Measurements from ENCODE around the gene SLC25A23. TPM values are rescaled to one million over a fixed set of nuclear protein-coding genes. Genes with fewer than 3 reads are reported as not detected.
"Not testable (repeated sequence)": the region's sequence is repeated elsewhere in the genome, so short reads cannot be mapped to it uniquely, and the experiment has no call there.

Gene SLC25A23
- total RNA-seq, 1 donor from 2014 or later, result 44.9 TPM

DNA sequence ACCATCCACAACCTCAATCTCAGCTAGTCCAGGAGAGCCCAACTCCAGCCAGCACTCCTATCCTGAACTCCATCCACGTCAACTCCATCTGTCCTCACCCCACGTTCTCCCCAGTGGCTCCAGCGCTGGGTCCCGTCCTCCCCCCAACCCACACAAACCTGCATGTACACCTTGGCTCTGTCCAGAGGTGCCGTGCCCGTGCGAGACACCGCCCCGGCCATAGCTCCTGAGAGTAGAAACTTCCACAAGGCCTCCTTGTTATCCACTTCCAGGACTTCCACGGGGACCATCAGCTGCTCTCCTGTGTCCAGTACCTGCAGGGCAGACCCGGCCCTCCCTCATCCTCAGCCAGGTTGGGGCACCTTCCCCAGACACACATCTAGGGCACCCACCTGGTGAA, 27.7 kb downstream of the SLC25A23 start:
- Histone ChIP-seq H3K4me3 (no peak overlapping the region), H3K4me1 (no peaks in the 10 kb centered on the region), H3K36me3 (no peaks in the 10 kb centered on the region), H3K27me3 (ENCODE audit: low read depth) (no peaks in the 10 kb centered on the region), H3K9me3 (no peaks in the 10 kb centered on the region), H3K27ac (no peak overlapping the region)
- ATAC-seq (no peak), DNase-seq (no peak)
- intact Hi-C loops (cut with DNase I), result no loop called here
- TF ChIP-seq, protein P1, sequence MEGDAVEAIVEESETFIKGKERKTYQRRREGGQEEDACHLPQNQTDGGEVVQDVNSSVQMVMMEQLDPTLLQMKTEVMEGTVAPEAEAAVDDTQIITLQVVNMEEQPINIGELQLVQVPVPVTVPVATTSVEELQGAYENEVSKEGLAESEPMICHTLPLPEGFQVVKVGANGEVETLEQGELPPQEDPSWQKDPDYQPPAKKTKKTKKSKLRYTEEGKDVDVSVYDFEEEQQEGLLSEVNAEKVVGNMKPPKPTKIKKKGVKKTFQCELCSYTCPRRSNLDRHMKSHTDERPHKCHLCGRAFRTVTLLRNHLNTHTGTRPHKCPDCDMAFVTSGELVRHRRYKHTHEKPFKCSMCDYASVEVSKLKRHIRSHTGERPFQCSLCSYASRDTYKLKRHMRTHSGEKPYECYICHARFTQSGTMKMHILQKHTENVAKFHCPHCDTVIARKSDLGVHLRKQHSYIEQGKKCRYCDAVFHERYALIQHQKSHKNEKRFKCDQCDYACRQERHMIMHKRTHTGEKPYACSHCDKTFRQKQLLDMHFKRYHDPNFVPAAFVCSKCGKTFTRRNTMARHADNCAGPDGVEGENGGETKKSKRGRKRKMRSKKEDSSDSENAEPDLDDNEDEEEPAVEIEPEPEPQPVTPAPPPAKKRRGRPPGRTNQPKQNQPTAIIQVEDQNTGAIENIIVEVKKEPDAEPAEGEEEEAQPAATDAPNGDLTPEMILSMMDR (IDR thresholded peaks at IDR 0.05), result no peak

DNA sequence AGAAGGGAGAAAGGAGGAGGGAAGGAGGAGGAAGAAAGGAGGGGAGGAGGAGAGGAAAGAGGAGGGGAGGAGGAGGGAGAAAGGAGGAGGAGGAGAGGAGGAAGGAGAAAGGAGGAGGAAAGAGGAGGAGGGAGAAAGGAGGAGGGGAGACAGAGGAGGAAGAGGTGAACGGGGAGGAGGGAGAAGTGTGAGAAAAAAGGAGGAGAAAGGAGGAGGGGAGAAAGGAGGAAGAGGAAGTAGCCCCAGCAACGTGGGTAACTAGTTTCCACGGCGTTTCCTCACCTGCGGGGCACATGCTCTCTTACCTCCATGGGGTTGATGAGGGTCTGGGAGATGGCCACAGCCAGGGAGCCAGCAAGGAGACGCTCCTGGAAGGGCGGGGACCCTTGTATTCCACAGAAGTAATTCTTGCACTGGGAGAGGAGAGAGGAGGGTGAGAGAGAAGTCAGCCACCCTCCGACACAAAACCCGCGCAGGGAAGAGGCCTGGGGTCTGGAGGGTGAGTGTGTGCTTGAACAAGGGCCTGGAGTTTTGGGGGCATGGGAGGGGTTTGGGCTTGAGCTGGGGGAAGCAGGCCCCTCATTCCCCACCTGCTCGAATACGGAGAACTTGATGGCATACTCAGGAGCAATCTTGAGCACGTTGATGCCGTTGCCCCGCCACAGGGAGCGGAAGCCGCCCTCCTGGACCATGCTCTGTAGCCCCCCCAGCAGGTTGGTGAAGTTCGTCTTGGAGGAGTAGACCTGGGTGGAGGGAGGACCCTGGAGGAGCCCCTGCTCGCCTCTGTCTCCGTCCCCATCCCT, 30.0 kb downstream of the SLC25A23 start:
- TF ChIP-seq, protein P1 (IDR thresholded peaks at IDR 0.05), result no peak
- Histone ChIP-seq H3K27ac (no peak overlapping the region), H3K9me3 (no peaks in the 10 kb centered on the region), H3K4me3 (no peak overlapping the region), H3K36me3 (no peaks in the 10 kb centered on the region), H3K4me1 (no peaks in the 10 kb centered on the region), H3K27me3 (ENCODE audit: low read depth) (no peaks in the 10 kb centered on the region)
- DNase-seq (no peak), ATAC-seq (no peak)
- intact Hi-C loops (cut with DNase I), result no loop called here

DNA sequence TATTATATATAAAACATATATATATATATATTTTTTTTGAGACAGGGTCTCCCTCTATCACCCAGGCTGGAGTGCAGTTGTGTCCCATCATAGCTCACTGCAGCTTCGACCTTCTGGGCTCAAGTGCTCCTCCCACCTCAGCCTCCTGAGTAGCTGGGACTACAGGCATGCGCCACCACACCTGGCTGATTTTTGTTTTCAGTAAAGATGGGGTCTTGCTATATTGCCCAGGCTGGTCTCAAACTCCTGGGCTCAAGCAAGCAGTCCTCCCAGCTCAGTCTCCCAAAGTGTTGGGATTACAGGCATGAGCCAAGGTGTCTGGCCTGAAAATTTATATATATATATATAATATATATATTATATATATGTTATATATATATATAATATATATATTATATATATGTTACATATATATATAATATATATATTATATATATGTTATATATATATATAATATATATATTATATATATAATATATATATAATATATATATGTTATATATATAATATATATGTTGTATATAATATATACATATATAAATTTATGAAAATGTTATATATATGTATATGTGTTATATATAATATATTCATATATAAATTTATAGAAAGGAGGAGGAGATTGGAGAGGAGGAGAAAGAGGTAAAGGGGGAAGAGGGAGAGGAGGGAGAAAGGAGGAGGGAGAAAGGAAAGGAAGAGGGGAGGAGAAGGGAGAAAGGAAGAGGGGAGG, 30.7 kb downstream of the SLC25A23 start:
- intact Hi-C loops (cut with DNase I); H3K36me3 ChIP-seq; DNase-seq; H3K27ac ChIP-seq; ATAC-seq; H3K9me3 ChIP-seq; H3K4me3 ChIP-seq; H3K4me1 ChIP-seq; H3K27me3 ChIP-seq (ENCODE audit: low read depth): not testable (repeated sequence)

DNA sequence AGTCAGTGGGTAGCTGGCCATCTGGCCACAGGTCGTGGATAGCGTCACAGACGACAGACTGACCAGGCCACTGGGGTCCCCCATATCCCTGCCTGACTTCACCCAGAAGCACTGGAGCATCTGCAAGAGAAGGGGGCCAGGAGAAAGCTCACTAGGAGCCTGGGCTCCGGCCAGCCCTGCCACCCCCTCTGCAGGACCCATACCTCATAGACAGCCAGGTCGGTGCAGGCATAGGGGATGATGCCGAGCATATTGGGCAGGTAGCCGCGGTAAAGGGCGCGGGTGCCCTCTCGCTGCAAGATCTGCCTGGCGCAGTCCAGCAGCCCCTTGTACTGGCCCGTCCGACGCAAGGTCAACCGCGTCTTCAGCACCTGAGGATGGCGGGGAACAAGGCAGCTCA, 32.5 kb downstream of the SLC25A23 start:
- intact Hi-C loops (cut with DNase I), result no loop called here
- TF ChIP-seq, protein P1 (IDR thresholded peaks at IDR 0.05), result no peak
- H3K9me3 ChIP-seq, result no peaks in the 10 kb centered on the region
- peaks cover under 1% of the 10 kb centered on the region for H3K36me3 ChIP-seq
- H3K4me1 ChIP-seq, result peaks cover 17% of the 10 kb centered on the region
- DNase-seq (no peak), ATAC-seq (no peak)
- no peak overlapping the region for H3K4me3 ChIP-seq
- H3K27ac ChIP-seq, result no peak overlapping the region
- H3K27me3 ChIP-seq (ENCODE audit: low read depth), result no peaks in the 10 kb centered on the region

DNA sequence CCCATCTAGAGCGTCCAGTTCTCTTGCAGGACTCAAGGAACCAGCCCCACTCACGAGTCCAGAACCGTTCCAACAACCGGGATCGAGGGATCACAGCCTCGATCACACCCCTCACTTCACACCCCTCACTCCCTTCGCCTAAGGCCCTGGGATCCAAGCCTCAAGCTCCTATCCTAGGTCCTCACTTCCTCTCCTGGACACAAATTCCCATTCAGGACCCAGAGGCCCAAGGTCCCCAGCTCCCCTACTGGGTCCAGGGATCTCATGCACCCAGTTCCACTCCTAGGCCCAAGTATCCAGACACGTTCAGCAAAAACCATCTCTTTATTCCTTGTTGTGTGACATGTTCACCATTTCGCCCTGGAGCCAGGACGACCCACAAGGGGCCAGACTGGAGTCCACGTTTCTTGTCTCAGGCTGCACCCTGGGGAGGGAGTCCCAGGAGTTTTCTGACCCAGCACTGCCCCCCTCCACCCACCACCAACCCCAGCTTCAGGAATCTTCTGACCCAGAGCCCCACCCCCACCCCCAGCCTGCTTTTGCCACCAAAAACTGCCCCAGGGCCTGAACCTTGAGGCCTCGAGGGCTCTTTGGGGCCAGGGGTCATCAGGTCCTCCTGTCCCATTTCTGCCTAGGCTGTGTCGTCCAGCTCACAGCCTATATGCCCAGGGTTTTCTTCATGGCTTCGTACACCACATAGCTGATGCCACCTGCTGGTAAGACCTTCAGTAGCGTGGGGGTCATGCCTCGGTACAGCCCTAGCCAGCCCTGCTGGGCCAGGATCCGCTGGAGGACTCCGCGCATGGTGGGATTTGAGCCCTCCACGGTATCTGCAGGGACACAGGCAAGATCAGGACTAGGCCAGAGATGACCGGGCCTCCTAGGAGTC, 33.6 kb downstream of the SLC25A23 start:
- peaks cover 20% of the 10 kb centered on the region for H3K4me1 ChIP-seq
- TF ChIP-seq, protein P1 (IDR thresholded peaks at IDR 0.05), result no peak
- no peaks in the 10 kb centered on the region for H3K9me3 ChIP-seq
- intact Hi-C loops (cut with DNase I), result no loop called here
- ATAC-seq, result no peak
- H3K36me3 ChIP-seq, result peaks cover 12% of the 10 kb centered on the region
- H3K27ac ChIP-seq, result peak overlapping the region; percentile 78
- DNase-seq, result no peak
- H3K27me3 ChIP-seq (ENCODE audit: low read depth), result no peaks in the 10 kb centered on the region
- peak overlapping the region; percentile 45 for H3K4me3 ChIP-seq

All from lower lobe of right lung (tissue), 2 donors.